ENCODE results near the gene AGAP5.

The AGAP5 gene

DNA sequence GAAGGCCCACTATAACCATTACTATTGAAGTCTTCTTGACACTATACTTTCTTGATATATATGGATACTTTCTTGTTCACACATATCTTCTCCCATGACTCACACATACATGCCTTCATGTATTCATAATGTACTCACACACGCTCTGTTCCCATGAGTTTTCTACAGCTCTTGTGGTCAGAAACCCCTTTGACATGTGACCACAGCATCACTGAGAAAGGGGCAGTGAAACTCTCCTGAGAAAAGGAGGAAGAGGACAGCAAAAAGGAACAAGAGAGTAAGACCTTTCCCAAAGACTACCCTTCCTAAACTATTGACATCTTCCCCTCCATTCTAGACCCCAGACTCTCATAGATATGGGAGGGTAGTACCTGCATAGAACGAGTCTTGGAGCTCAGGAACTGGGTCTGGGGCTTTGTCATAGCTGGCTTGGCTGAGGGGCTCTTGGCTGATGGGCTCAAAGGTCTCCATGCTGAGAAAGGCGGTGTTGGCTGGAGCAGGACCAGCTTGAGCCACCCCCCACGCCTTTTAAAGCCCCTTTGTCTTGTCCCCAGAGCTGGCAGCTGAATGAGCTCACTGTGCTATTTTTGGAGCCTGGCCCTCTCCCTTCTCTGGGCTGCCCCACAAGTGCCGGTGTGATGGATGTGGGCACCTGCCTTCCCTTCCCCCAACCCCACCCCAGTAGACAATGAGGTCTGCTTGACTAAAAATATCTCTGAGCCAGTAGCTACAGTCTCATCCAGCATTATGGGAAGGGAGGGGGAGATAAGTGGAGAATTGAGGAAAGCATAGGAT, 47.2 kb downstream of the AGAP5 start:
- no peak for DNase-seq

DNA sequence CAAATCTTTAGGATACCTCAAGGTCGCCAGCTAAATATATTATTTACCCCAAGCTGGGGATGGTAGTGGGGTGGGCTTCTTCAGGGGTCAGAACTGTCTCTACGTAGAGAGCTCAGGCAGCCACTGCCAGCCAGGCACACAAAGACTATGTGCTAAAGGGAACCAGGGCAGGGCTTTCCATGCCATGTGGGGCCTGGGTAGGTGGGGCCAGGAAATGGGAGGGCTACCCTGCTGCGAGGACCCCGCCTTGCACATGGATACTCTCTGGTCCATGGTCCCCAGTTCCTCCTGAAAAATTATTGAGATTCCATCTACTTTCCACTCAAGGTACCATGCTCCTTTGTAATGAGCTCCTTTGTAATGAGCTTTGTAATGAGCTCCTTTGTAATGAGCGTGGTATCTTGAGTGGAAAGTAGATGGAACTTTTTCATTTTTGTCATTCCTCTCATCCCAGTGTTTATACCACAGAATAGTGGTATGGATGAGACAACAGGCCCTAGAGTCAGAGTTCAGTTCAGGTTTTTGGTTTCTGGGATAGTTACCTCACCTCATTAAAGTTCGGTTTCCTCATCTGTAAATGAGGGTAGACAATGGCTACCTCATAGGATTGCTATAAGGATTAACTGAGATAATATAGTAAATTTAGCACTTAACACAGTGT, 47.9 kb downstream of the AGAP5 start:
- no peak for DNase-seq

DNA sequence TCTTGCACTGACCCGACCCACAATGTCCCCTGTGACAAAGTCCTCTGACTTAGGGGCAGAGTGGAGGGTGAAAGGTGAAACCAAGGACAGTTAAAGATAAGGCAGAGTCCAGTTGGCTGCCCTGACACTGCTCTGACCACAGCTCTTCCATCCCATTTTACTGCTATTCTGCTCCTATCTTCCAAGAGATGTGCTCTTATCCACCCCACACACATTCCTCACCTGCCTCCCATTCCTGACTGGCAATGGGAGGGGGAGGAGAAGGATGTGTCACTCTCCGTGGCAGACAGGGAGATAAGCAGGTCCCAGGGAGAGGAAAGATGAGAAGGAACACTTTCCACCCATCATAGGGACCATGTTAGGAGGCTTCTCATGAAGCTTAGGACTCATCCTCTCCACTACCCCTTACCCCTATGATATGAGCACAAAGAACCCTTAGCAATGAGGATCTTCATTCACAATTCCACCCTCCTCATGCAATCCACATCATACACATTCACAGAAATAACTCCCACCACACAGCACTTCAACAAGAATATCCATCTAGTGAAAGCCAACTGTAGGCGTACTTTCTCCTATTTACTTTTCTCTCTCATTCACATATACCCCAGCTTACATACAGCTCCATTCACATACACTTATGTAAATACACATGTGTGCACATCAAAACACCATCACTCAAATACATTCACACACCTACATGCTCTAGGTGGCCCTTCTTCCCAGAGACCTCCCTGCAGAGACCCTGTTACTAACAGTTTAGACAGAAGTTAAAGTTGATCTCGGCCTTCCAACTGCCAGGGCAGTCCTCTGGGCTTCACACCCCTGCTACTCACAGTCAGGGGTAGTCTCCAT, 48.7 kb downstream of the AGAP5 start:
- DNase-seq = no peak

- DNase-seq = no peak
These were observed 49.8 kb downstream of the AGAP5 start for GRCh38 chr10:73647875-73648651.

DNA sequence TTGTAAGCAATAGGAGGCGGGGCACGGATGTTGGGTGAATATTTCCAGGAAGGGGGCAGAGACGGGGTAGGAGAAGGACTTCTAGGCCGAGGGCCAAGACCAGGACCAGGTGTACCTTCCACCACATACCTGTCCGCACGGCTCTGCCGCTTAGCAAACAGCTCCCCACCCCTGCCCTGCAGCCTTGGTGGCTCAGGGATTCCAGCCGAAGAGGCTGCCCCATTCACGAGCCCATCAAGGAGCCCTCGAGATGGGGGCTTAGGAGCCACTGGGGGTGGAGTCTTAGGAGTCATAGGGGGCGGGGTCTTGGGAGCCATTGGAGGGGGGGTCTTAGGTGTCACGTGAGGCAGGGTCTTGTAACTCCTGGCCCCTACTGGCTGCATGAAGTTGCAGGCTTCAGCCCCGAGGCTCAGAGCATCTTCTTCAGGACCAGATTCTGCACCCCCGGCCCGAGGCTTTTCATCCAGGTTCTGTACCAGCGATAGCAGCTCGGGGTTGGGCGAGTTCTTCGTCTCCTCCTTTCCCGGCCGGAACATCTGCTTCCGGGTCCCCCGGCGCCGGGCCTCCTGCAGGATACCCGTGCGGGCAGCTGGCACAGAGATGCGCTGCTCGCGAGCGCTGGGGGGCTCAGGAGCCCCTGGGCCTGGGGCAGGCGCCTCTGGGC, 50.6 kb downstream of the AGAP5 start:
- DNase-seq = peak; percentile 15

DNA sequence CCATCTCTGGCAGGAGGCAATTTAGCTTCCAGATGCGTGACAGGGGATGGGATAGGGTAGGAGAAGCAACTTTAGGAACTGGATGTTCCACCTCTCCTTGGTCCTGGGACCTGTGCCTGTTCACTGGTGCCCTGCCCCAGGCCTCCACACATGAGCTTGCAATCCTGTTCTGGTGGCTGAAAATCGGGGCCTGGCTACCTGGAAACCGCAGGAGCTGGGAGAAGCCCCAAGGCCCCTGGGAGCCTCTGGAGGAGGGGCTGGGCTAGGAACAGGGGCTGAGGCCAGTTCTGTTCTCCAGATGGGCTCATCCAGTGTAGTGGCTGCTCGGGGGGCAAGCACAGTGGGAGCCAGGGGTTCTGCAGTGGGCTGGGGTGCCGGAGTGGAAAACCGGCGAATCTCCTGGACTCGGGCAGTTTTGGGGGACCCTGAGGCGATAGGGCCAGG, 51.3 kb downstream of the AGAP5 start:
- DNase-seq = no peak

DNA sequence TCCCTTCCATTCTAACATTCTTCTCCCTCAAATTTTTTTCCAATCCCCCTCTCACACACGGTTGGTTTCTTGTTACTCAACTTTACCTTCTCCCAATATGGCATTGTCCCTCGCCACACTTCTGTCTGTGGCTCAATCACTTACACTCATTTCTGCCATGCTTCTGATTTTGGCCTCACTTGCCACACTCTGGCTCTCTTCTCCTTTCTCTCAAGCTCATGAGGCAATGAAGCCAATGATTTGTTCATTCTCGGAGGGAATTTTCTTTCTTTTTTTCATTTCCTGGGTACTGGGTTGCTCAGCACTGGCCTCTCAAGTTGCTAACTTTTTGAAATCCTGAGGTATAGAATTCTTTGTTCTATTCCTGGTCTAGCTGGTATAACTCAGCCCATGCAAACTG, 52.7 kb downstream of the AGAP5 start:
- DNase-seq = no peak

GRCh38 chr10:73644767-73645166, 53.1 kb downstream of the AGAP5 start:
- no peak for DNase-seq

GRCh38 chr10:73644015-73644743, 53.7 kb downstream of the AGAP5 start:
- DNase-seq = peak; percentile 56

DNA sequence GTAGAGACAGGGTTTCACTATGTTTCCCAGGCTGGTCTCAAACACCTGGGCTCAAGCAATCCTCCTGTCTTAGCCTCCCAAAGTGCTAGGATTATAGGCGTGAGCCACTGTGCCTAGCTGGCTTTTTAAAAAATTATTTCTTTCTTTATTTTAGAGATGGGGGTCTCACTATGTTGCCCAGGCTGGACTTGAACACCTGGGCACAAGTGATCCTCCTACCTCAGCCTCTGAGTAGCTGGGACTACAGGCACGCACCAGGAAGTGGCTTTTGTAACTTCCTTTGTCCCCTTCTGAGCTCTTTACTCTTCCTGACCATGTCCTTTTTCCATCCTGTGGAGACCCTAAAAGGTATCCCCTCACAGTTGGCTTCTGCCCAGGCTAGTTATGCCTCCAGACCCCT, 54.5 kb downstream of the AGAP5 start:
- no peak for DNase-seq

GRCh38 chr10:73641328-73642060, 56.4 kb downstream of the AGAP5 start, which contains the start of gene MYOZ1:
MYOZ1 (minus strand) TSS chr10:73641474; CDS start chr10:73640017, 1,457 bp downstream.
- no peak for DNase-seq

- DNase-seq = no peak
These were observed 58.6 kb downstream of the AGAP5 start for GRCh38 chr10:73639286-73639685.

- DNase-seq = no peak
These were observed 62.1 kb downstream of the AGAP5 start for GRCh38 chr10:73635781-73636180.

- DNase-seq = no peak
These were observed 63.5 kb downstream of the AGAP5 start for GRCh38 chr10:73634421-73634820.

DNA sequence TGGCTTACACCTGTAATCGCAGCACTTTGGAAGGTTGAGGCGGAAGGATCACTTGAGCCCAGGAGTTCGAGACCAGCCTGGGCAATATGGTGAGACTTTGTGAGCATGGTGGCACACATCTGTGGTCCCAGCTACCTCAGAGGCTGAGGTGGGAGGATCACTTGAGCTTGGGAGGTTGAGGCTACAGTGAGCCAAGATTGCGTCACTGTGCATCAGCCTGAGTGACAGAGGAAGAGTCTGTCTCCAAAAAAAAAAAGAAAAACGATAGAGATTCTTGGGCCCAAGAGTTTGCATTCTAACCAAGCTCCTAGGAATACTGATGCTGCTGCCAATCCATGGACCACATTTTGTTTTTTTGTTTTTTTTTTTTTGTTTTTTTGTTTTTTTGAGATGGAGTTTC, 68.7 kb downstream of the AGAP5 start:
- no peak for DNase-seq

DNA sequence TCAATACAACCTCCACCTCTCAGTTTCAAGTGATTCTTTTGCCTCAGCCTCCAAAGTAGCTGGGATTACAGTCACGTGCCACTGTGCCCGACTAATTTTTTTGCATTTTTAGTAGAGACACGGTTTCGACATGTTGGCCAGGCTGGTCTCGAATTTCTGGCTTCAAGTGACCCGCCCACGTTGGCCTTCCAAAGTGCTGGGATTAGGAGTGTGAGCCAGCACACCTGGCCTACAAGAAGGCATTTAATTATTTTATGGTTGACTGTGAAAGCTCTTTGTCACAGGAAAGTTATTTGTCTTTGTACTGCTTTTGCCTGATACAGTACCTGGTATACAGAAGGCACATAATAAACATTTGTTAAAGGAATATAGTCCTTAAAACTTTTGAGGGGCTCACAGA, 69.5 kb downstream of the AGAP5 start:
- no peak for DNase-seq

- no peak for DNase-seq
These were observed 70.6 kb downstream of the AGAP5 start for GRCh38 chr10:73627300-73627699.

- DNase-seq = peak; percentile 93
These were observed 71.8 kb downstream of the AGAP5 start for GRCh38 chr10:73625884-73626752.

Data from stimulated activated CD4-positive, alpha-beta T cell treated with anti-CD3 and anti-CD28 coated beads, Interleukin-4, amount 100 ng/mL, for 24 hours (primary cell).